IPS-18a (cell line): ENCODE data around the gene FAM174A.
A peak's percentile ranks its signal among the peaks of the same experiment; 100 is the strongest.

ENCODE experiments used
- H3K27ac ChIP-seq: one replicate; pipeline ENCODE4 v1.5.1; 2013; ENCODE audit warnings: low read length
- H3K27me3 ChIP-seq: one replicate; pipeline ENCODE4 v1.6.1; 2013; ENCODE audit warnings: mild to moderate bottlenecking, low read length; ENCODE audit not compliant: control insufficient read depth, insufficient read depth
- H3K36me3 ChIP-seq: one replicate; pipeline ENCODE4 v1.6.1; 2013; ENCODE audit warnings: low read depth, low read length; ENCODE audit not compliant: control insufficient read depth
- H3K4me1 ChIP-seq: one replicate; pipeline ENCODE4 v1.6.1; 2013; ENCODE audit warnings: low read depth, low read length; ENCODE audit not compliant: control insufficient read depth
- H3K4me3 ChIP-seq: one replicate; pipeline ENCODE4 v1.5.1; 2013; ENCODE audit warnings: low read length
- H3K9ac ChIP-seq: one replicate; pipeline ENCODE4 v1.6.1; 2013; ENCODE audit warnings: mild to moderate bottlenecking, low read length, moderate library complexity
- H3K9me3 ChIP-seq: one replicate; pipeline ENCODE4 v1.6.1; 2013; ENCODE audit warnings: low read depth, low read length; ENCODE audit not compliant: control insufficient read depth

The FAM174A gene

DNA sequence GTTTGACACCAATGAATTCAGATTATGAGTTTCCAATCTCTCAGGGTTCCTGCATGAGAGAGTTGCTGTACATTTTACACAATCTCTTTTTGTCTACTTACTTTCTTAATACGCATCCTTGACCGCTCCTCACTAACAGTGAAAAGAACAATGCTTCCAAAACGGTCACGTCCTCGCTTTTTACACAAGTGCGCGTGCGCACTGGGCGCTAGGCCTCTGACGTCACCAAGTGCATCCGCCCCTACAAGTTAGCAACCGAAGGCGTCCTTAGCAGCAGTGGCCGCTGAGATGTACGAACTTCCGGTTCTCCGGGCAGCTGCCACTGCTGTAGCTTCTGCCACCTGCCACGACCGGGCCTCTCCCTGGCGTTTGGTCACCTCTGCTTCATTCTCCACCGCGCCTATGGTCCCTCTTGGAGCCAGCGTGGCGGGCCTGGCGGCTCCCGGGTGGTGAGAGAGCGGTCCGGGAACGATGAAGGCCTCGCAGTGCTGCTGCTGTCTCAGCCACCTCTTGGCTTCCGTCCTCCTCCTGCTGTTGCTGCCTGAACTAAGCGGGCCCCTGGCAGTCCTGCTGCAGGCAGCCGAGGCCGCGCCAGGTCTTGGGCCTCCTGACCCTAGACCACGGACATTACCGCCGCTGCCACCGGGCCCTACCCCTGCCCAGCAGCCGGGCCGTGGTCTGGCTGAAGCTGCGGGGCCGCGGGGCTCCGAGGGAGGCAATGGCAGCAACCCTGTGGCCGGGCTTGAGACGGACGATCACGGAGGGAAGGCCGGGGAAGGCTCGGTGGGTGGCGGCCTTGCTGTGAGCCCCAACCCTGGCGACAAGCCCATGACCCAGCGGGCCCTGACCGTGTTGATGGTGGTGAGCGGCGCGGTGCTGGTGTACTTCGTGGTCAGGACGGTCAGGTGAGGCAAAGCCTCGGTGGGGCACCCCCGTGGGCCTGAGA lies at the start of gene FAM174A:
TSS of gene FAM174A (plus strand) at position 315 of the 946 bp plus-strand sequence. CDS start at position 472, 157 bp downstream.
- Histone ChIP-seq H3K36me3 (no peaks in the 10 kb centered on the region), H3K27me3 (no peaks in the 10 kb centered on the region), H3K4me1 (peaks cover 8% of the 10 kb centered on the region), H3K4me3 (peak within 1 kb of the TSS; percentile 84), H3K27ac (peak within 1 kb of the TSS; percentile 74), H3K9me3 (peaks cover 9% of the 10 kb centered on the region), H3K9ac (peak within 1 kb of the TSS; percentile 74)

DNA sequence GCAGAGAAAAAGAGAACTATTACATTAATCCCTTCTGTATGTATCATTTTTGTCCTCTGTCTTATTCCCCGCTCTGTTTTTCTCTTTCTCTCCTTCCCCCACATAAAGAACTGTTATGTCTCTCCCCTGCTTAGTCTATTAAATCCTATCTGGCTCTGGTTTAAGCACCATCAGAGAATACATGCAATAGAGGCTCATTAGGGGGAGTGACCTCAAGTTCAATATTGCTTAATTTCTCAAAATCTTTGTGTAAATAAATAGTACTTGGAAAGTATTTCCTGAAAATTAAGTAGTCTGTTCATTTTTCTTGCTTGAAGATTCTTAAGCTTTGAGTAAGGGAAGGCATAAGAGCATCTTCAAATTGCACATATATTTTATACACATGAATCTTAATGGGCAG lies 41.2 kb upstream of the FAM174A start:
- no peaks in the 10 kb centered on the region for H3K27me3 ChIP-seq
- no peaks in the 10 kb centered on the region for H3K4me1 ChIP-seq
- no peaks in the 10 kb centered on the region for H3K36me3 ChIP-seq
- H3K9ac ChIP-seq, result no peak overlapping the region
- no peak overlapping the region for H3K27ac ChIP-seq
- no peak overlapping the region for H3K4me3 ChIP-seq
- H3K9me3 ChIP-seq, result peaks cover 4% of the 10 kb centered on the region

DNA sequence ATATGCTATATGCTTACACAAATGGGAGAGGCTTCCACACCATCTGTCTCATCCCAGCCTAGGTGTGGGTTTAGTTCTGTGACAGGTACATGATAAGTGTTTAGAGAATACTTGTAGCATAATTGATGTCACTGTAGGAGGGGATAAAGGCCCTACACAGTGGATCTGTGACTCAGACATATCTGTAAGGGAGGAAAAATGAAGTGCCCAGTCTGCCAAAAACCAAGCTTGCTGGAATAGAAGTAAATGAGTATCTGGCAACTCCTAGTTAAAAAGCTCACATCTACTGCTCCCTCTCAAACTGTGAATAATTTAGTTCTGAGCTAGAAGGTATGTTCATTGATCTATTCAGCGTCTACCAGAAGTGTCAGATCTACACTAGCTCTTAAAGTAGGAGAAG lies 38.9 kb upstream of the FAM174A start:
- no peaks in the 10 kb centered on the region for H3K27me3 ChIP-seq
- no peaks in the 10 kb centered on the region for H3K9me3 ChIP-seq
- no peak overlapping the region for H3K9ac ChIP-seq
- no peak overlapping the region for H3K27ac ChIP-seq
- no peaks in the 10 kb centered on the region for H3K4me1 ChIP-seq
- H3K36me3 ChIP-seq, result no peaks in the 10 kb centered on the region
- no peak overlapping the region for H3K4me3 ChIP-seq

DNA sequence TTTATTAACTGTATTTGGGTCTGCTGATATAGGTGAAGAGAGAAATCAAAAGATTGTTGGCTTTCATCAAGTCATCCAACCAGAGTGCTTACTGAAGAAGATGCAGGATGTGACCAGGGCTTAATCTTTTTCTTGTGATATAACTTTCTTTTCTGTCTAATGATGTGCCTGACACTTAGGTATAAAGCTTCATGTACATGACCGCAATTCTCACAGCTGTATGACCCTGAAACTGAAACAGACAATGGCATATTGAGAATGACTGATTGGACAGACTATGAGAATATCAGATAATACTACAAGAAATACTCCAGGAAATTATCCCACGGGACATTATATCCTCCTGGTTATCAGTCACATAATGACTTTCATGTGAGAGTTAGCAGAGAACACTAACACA lies 32.5 kb upstream of the FAM174A start:
- no peaks in the 10 kb centered on the region for H3K9me3 ChIP-seq
- no peak overlapping the region for H3K27ac ChIP-seq
- no peaks in the 10 kb centered on the region for H3K4me1 ChIP-seq
- H3K9ac ChIP-seq, result no peak overlapping the region
- H3K4me3 ChIP-seq, result no peak overlapping the region
- H3K36me3 ChIP-seq, result no peaks in the 10 kb centered on the region
- no peaks in the 10 kb centered on the region for H3K27me3 ChIP-seq

DNA sequence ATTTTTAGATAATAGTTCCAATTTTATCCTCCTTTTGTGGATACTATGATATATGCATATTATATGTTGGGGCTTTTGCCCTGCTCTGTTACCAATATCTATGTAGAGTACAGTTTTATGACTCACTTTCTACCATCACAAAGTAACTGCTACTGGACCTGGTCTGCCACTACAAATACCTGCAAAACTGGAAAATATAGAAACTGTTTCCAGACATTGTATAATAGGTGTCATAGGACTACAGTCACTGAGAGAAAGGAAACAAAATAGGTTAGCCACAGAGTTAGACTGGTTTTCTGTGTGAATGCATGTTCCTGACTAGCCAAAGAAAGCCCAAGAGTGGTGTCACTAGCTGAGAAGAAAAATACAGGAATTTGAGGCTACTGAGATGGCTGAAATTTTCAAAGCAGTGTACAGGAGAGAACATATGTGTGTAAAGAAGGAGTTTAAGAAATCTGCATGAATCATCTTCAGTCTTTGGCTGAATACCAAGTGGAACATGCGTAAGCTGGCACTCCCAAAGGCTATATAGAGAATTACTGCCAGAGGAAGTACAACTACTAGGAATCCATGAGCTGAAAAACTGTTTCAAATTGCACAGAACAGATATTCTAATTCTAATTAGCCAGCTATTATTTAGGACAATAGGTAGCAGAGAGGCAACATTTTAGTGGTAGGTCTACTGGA lies 29.0 kb upstream of the FAM174A start:
- Histone ChIP-seq H3K4me3 (no peak overlapping the region), H3K4me1 (no peaks in the 10 kb centered on the region), H3K36me3 (no peaks in the 10 kb centered on the region), H3K9ac (no peak overlapping the region), H3K27me3 (no peaks in the 10 kb centered on the region), H3K27ac (no peak overlapping the region), H3K9me3 (no peaks in the 10 kb centered on the region)

DNA sequence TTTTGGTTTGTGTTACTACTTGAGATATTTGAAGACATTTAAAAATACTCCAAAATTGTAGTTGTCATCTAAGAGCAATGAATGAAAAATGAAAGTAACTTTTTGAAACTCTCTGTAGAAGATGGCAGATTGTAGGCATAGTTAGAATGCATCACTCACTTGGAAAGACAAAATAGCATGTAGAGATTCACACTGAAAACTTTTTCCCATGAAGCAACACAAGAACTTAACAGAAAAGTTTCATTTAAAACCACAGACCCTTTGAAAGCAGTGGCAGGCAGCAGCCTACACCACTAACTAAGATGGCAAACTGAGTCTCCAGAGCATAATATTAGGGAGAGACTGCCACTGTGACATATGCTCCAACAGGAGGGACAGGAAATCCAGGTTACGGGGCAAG lies 18.9 kb upstream of the FAM174A start:
- Histone ChIP-seq H3K27me3 (no peaks in the 10 kb centered on the region), H3K36me3 (no peaks in the 10 kb centered on the region), H3K9me3 (no peaks in the 10 kb centered on the region), H3K9ac (no peak overlapping the region), H3K4me3 (no peak overlapping the region), H3K27ac (no peak overlapping the region), H3K4me1 (no peaks in the 10 kb centered on the region)

DNA sequence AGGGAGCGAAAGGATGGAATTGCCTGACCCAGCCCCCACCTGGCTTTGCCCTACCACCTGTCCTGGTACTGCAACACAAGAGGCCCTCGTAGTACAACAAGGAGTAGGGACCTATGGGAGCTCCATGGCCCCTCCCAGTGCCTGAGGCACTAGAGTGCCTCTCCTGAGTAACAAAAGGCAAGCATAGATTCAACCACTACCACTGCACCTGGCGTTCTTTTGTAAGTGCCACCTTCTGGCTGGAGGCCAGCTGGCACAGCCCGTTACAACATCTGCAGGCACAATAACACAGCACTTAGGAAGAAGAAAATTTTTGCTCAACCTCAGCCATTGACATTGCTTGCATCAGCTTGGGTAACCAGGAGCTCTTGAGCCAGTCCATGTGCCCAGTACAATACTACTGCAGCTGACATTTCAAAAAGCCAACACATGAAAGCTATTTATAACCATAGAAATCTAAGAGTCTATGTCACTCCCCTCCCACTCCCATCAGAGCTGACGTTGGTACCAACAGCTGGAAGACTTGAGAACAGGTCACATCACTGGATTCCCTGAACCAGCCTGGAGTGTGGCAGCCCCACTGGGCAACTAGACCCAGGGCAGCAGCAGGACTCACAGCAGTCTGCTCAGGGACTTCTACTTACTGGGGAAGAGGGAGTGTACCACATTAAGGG lies 17.7 kb upstream of the FAM174A start:
- Histone ChIP-seq H3K4me1 (no peaks in the 10 kb centered on the region), H3K9me3 (no peaks in the 10 kb centered on the region), H3K9ac (no peak overlapping the region), H3K27me3 (no peaks in the 10 kb centered on the region), H3K4me3 (no peak overlapping the region), H3K27ac (no peak overlapping the region), H3K36me3 (no peaks in the 10 kb centered on the region)

DNA sequence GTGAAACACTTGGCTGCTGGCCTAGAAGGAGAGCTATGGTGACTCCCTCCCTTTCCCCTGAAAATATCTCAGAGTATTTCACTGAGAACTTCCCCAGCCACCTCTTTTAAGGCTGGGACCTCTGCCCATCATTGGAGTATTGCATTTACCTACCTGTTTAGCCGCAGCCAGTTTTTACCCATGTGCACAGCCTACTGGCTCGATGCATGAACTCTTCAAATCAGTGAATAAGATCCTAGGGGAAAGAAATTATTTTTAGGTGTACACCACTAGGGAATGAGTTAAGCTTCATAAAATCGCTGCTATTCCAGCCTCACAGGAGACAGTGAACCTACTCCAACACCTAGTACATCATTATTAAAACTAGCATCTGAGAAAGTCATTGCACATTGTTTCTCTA lies 16.8 kb upstream of the FAM174A start:
- no peaks in the 10 kb centered on the region for H3K9me3 ChIP-seq
- no peak overlapping the region for H3K4me3 ChIP-seq
- H3K36me3 ChIP-seq, result no peaks in the 10 kb centered on the region
- H3K9ac ChIP-seq, result no peak overlapping the region
- H3K4me1 ChIP-seq, result no peaks in the 10 kb centered on the region
- H3K27ac ChIP-seq, result no peak overlapping the region
- no peaks in the 10 kb centered on the region for H3K27me3 ChIP-seq

DNA sequence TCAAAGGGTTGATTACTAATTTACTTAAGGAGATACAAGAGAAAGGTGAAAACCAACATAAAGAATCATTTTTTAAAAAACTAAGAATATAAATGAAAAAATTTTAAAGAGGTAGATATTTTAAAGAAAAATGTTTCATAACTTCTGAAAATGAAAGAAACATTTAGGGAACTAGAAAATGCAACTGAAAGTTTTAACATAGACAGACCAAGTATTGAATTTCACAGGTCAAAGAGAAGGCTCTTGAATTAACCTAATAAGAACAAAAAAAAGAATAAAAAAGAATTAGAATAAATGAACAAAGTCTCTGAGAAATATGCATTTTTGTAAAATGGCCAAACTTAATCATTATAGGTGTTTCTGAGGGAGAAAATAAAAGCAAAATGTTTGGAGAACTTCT lies 16.1 kb upstream of the FAM174A start:
- Histone ChIP-seq H3K27me3 (no peaks in the 10 kb centered on the region), H3K9me3 (no peaks in the 10 kb centered on the region), H3K36me3 (no peaks in the 10 kb centered on the region), H3K4me3 (no peak overlapping the region), H3K4me1 (no peaks in the 10 kb centered on the region), H3K9ac (no peak overlapping the region), H3K27ac (no peak overlapping the region)

DNA sequence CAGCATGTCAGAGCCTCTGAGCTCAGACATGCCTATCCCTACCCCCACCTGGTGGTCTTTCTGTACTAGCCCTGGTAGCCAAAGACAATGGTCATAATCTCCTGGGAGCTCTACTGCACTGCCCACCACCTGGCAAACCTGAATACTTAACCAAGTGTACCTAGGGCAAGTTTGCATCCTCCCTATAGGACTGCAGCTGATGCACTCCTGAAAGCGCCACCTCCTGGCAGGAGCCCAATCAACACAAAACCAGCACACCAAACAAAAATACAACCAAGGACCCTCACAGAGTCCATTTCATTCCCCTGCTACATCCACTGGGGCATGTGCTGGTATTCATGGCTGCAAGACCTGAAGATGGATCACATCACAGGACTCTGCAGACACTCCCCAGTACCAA lies 14.8 kb upstream of the FAM174A start:
- H3K27me3 ChIP-seq, result no peaks in the 10 kb centered on the region
- H3K4me1 ChIP-seq, result no peaks in the 10 kb centered on the region
- H3K9ac ChIP-seq, result no peak overlapping the region
- H3K27ac ChIP-seq, result no peak overlapping the region
- no peaks in the 10 kb centered on the region for H3K9me3 ChIP-seq
- no peaks in the 10 kb centered on the region for H3K36me3 ChIP-seq
- H3K4me3 ChIP-seq, result no peak overlapping the region

DNA sequence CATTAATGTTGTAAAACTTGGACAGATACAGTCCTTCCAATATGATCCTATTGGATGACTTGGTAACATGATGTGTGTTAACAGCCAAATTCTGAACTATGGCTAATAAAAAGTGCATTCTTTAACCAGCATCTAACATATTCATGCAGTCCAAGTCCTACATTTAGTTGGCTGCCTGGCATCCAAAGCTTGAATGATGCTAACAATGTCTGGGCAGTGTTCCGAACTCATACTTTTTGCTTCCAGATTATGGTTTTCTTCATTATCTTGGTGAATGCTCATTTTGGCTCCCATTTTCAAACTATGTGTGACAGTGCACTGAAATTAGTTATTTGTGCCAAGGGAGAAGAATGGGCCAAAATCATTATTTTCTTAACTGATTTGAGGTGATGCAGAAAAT lies 2.8 kb downstream of the FAM174A start:
- no peak overlapping the region for H3K4me3 ChIP-seq
- H3K9me3 ChIP-seq, result no peaks in the 10 kb centered on the region
- no peak overlapping the region for H3K27ac ChIP-seq
- H3K4me1 ChIP-seq, result peaks cover 8% of the 10 kb centered on the region
- H3K36me3 ChIP-seq, result no peaks in the 10 kb centered on the region
- H3K9ac ChIP-seq, result no peak overlapping the region
- H3K27me3 ChIP-seq, result no peaks in the 10 kb centered on the region
